A549 (cell line): Measurements from ENCODE around the gene PHOX2A. TPM values are rescaled to one million over a fixed set of nuclear protein-coding genes. Genes with fewer than 3 reads are reported as not detected.

Source experiments
- ATAC-seq, 2 experiments: fragments of 200-7000 bp in 1 of 2; fragments of >200 bp in 1 of 2; cut with Nextera tagmentation in 1 of 2; cut with Tn5 transposase in 1 of 2; 3 replicates each; pipeline versions ENCODE4 v1.8.0 to v1.9.1; 2018 to 2020; ENCODE audit warnings: mild to moderate bottlenecking in 1 of 2, moderate library complexity in 1 of 2
- CTCF ChIA-PET: fragments of 300-600 bp; sonication (Branson Sonifier 250); formaldehyde crosslinking; extraction: SDS; loops from one replicate; lab custom pipeline; 2021; ENCODE audit warnings: antibody characterized with exemption, inconsistent platforms; lab: Yijun Ruan, JAX
- POLR2A ChIA-PET: fragments of 350-600 bp; formaldehyde crosslinking; extraction: SDS; loops from one replicate; lab custom pipeline; 2021; ENCODE audit warnings: antibody characterized with exemption, inconsistent platforms; lab: Yijun Ruan, JAX
- DNase-seq, 2 experiments: peaks; one replicate each; pipeline versions ENCODE4 v3.0.0 to v3.0.0-alpha.2; 2011 to 2016; ENCODE audit warnings: low read depth in 1 of 2, low spot score in 1 of 2
- FAIRE-seq: peaks from 2 replicates; lab custom pipeline; 2011; peaks lifted over from hg19 to GRCh38; lab: Jason Lieb, UNC
- H3K27ac ChIP-seq, 2 experiments: fragments of >200 bp; sonication (Bioruptor Twin); formaldehyde crosslinking; 3 replicates each; pipeline ENCODE4 v1.5.1; 2016 to 2017
- H3K4me1 ChIP-seq: fragments of >200 bp; sonication (Bioruptor Twin); formaldehyde crosslinking; 3 replicates; pipeline ENCODE4 v1.6.1; 2016
- H3K4me2 ChIP-seq: fragments of >200 bp; sonication (Bioruptor Twin); formaldehyde crosslinking; 3 replicates; pipeline ENCODE4 v1.6.1; 2016
- H3K4me3 ChIP-seq: fragments of >200 bp; sonication (Bioruptor Twin); formaldehyde crosslinking; 3 replicates; pipeline ENCODE4 v1.5.1; 2016
- H3K9me3 ChIP-seq: fragments of >200 bp; sonication (Bioruptor Twin); formaldehyde crosslinking; 3 replicates; pipeline ENCODE4 v1.6.1; 2016
- ATOH8 ChIP-seq: fragments of 250-450 bp; sonication (Bioruptor Pico); IDR thresholded peaks from 2 replicates; pipeline ENCODE4 v1.5.0; 2020; ENCODE audit warnings: low read depth, mild to moderate bottlenecking, moderate library complexity
- BHLHE40 ChIP-seq: IDR thresholded peaks from 2 replicates; pipeline ENCODE4 v1.6.1; 2012; ENCODE audit warnings: low read depth, low read length, inconsistent platforms
- CTCF ChIP-seq: fragments of >200 bp; sonication (Bioruptor Twin); formaldehyde crosslinking; IDR thresholded peaks from 3 replicates; pipeline ENCODE4 v1.5.1; 2016
- EHF ChIP-seq: fragments of 250-450 bp; sonication (Bioruptor Pico); IDR thresholded peaks from 2 replicates; pipeline ENCODE4 v1.5.0; 2020; ENCODE audit warnings: mild to moderate bottlenecking
- EP300 ChIP-seq, 2 experiments: fragments of >200 bp; sonication (Bioruptor Twin); formaldehyde crosslinking; IDR thresholded peaks; 2 replicates in 1 of 2; 3 replicates in 1 of 2; pipeline ENCODE4 v1.6.1; 2016 to 2017
- ESRRA ChIP-seq: fragments of 150-350 bp; IDR thresholded peaks from 2 replicates; pipeline ENCODE4 v1.6.1; 2014; ENCODE audit warnings: mild to moderate bottlenecking, low read length, borderline replicate concordance
- HEYL ChIP-seq: fragments of 250-450 bp; sonication (Bioruptor Pico); IDR thresholded peaks from 2 replicates; pipeline ENCODE4 v1.8.0; 2021; ENCODE audit warnings: mild to moderate bottlenecking, moderate library complexity
- HOXB13 ChIP-seq: fragments of 250-450 bp; sonication (Bioruptor Pico); IDR thresholded peaks from 2 replicates; pipeline ENCODE4 v1.5.0; 2020; ENCODE audit warnings: low read depth, mild to moderate bottlenecking, moderate library complexity
- JUN ChIP-seq, 2 experiments: fragments of >200 bp; sonication (Bioruptor Twin); formaldehyde crosslinking; IDR thresholded peaks; 2 replicates in 1 of 2; 3 replicates in 1 of 2; pipeline ENCODE4 v1.6.1; 2016 to 2017
- JUNB ChIP-seq: fragments of >200 bp; sonication (Bioruptor Twin); formaldehyde crosslinking; IDR thresholded peaks from 2 replicates; pipeline ENCODE4 v1.6.1; 2016
- MYC ChIP-seq: IDR thresholded peaks from 2 replicates; pipeline ENCODE4 v1.6.1; 2012; ENCODE audit warnings: mild to moderate bottlenecking, inconsistent platforms, low read length, improper control_type of control experiment, borderline replicate concordance
- POLR2AphosphoS2 ChIP-seq: conservative IDR thresholded peaks from 2 replicates; pipeline ENCODE4 v1.6.1; 2012; ENCODE audit warnings: low read length, improper control_type of control experiment, inconsistent platforms
- RAD21 ChIP-seq, 2 experiments: fragments of >200 bp in 1 of 2; sonication (Bioruptor Twin) in 1 of 2; formaldehyde crosslinking in 1 of 2; IDR thresholded peaks in 1 of 2; conservative IDR thresholded peaks in 1 of 2; 2 replicates in 1 of 2; 3 replicates in 1 of 2; pipeline ENCODE4 v1.6.1; 2012 to 2018; ENCODE audit warnings: inconsistent platforms in 1 of 2
- RARB ChIP-seq: fragments of 250-450 bp; sonication (Bioruptor Pico); IDR thresholded peaks from 2 replicates; pipeline ENCODE4 v1.8.0; 2021; ENCODE audit warnings: mild to moderate bottlenecking, moderate library complexity
- RCOR1 ChIP-seq: fragments of 150-350 bp; IDR thresholded peaks from 2 replicates; pipeline ENCODE4 v1.6.1; 2014; ENCODE audit warnings: antibody characterized with exemption, low read length, low read depth
- RFX5 ChIP-seq: fragments of 450-650 bp; IDR thresholded peaks from 2 replicates; pipeline ENCODE4 v1.7.1; 2014; ENCODE audit warnings: antibody characterized with exemption, mild to moderate bottlenecking, moderate library complexity
- SMC3 ChIP-seq: fragments of >200 bp; sonication (Bioruptor Twin); formaldehyde crosslinking; IDR thresholded peaks from 3 replicates; pipeline ENCODE4 v1.6.1; 2018; ENCODE audit warnings: inconsistent platforms
- WGBS: methylation state at CpG from one replicate; pipeline ENCODE4 v1.1.6; 2017; ENCODE audit errors: missing lambda C conversion rate; 5-methylcytosine and 5-hydroxymethylcytosine counted together
- polyA plus RNA-seq, 4 experiments: library from polyadenylated mRNA; depleted of rRNA in 3 of 4; stranded (reverse); fragments of >200 nt; fragmentation: RNase III in 1 of 4; extraction: RNeasy Plus Mini Kit Qiagen cat#74134 plus additional on column Dnase treatment in 1 of 4; gene quantifications; 2 replicates in 3 of 4; 3 replicates in 1 of 4; pipeline ENCODE4 v1.2.3, GENCODE V29; 2011 to 2017
- TF ChIP-seq, protein P1 (sequence below): IDR thresholded peaks from 2 replicates; pipeline ENCODE4 v1.6.1; 2012

PHOX2A gene
- polyA plus RNA-seq, 2 of the 4 experiments (the other 2 are of a cell fraction): not detected

DNA sequence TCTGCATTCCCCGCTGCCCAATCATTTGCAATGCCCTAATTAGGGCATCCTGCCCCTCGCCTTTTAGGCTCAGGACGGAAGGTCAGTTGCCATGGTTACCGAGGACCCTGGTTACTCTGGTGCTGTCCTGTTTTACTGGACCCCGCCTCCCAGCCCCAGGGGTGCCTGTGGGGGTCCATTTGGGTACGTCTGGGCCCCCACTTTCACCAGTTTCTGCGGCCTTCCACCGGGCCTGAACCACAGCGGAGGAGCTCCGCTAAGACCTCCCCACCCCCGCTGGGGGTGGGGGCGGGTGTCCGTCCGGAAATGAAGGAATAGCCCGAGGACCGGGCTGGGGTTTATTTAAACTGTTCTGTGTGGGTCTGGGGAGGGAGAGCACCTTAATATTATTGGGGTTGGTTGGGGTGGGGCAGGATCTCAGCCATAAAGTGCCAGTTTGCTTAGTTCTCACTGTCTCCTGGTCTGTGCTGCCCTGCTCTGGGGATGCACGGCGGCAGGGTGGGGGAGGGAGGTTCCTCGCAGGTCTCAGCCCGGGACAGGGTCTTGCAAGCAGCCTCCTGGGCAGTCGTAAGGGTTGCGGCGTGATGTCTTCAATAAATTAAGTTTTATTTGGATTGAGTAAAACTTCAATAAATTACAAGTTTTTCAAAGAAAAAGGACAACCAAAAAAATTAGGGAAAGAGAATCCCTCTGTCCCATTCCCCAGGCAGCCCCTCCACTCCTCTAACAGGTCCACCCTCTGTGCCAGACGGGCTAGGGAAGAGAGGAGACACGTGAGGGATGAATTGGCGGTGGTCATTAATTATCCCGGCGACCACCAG is 5.3 kb downstream of the PHOX2A start:
- H3K4me2 ChIP-seq: no peak overlapping the region
- 0 out of 3 replicates have a peak, but pooled peaks cover 3% of the 10 kb centered on the region for H3K9me3 ChIP-seq
- POLR2A ChIA-PET: interaction anchor here (0.9 kb wide), 1 partner anchor 15 kb away, joined by 4 read pairs; no protein-coding TSS in a partner anchor
- FAIRE-seq: no peak
- peaks cover 12% of the 10 kb centered on the region for H3K4me1 ChIP-seq
- no peak for DNase-seq
- no peak overlapping the region for H3K4me3 ChIP-seq
- CTCF ChIA-PET: interaction anchor here (0.6 to 5.9 kb wide), 25 partner anchors 10 to 260 kb away, joined by 3 to 83 read pairs (median 4); partner anchors contain the start of genes FOLR2, INPPL1 and TOMT
- TF ChIP-seq ATOH8 (CRISPR knock-in tag): no peak
- TF ChIP-seq, protein P1, sequence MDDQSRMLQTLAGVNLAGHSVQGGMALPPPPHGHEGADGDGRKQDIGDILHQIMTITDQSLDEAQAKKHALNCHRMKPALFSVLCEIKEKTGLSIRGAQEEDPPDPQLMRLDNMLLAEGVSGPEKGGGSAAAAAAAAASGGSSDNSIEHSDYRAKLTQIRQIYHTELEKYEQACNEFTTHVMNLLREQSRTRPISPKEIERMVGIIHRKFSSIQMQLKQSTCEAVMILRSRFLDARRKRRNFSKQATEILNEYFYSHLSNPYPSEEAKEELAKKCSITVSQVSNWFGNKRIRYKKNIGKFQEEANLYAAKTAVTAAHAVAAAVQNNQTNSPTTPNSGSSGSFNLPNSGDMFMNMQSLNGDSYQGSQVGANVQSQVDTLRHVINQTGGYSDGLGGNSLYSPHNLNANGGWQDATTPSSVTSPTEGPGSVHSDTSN: no peak
- 79% methylated on average over 23 of the region's 28 CpGs for WGBS
- no peak for ATAC-seq
- no peak overlapping the region for H3K27ac ChIP-seq

DNA sequence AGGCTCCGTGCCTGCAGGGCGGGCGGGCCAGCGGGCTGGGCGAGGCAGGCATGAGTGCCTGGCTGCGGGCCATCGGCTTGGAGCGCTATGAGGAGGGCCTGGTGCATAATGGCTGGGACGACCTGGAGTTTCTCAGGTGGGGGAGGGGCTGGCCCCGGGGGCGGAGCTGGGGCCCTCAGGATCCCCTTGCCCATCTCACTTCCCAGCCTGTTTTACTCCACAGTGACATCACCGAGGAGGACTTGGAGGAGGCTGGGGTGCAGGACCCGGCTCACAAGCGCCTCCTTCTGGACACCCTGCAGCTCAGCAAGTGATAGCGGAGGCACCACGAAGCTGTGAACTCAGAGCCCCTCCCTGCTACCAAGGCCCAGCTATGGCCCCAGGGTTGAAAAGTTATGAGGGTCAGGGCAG is 5.9 kb downstream of the PHOX2A start:
- ATAC-seq (peak; percentile 70 to 86), FAIRE-seq (no peak), DNase-seq (peak; percentile 82 to 92)
- Histone ChIP-seq H3K4me3 (no peak overlapping the region), H3K4me2 (no peak overlapping the region), H3K4me1 (peaks cover 12% of the 10 kb centered on the region), H3K27ac (no peak overlapping the region), H3K9me3 (0 out of 3 replicates have a peak, but pooled peaks cover 1% of the 10 kb centered on the region)
- TF ChIP-seq HEYL (CRISPR knock-in tag) (no peak), CTCF (peak; percentile 71), JUN (IDR thresholded peaks at IDR 0.05) (0 out of 5 replicates have a peak, but pooled peaks of 1 of the 2 experiments have one; percentile 22), RAD21 (conservative IDR thresholded peaks at IDR 0.05 in 1 of 2, IDR thresholded peaks at IDR 0.05 in 1 of 2) (peak; percentile 63 to 65), EP300 (IDR thresholded peaks at IDR 0.05) (no peak), POLR2AphosphoS2 (no peak), SMC3 (peak; percentile 70)
- TF ChIP-seq, protein P1: 0 out of 2 replicates have a peak, but pooled peaks have one; percentile 38
- POLR2A ChIA-PET: interaction anchor here (0.9 kb wide), 1 partner anchor 15 kb away, joined by 4 read pairs; no protein-coding TSS in a partner anchor
- CTCF ChIA-PET: interaction anchor here (0.6 to 5.9 kb wide), 28 partner anchors 10 to 260 kb away, joined by 3 to 83 read pairs (median 4); partner anchors contain the start of genes ANAPC15, FOLR2, INPPL1 and TOMT
- WGBS: 19% methylated on average over 5 of the region's 16 CpGs

- CTCF ChIA-PET: interaction anchor here (0.6 to 5.9 kb wide), 33 partner anchors 8 to 259 kb away, joined by 3 to 83 read pairs (median 4); partner anchors contain the start of genes ANAPC15, FOLR2, INPPL1 and TOMT
- peak in 1 of 2 experiments; percentile 24; a peak in 3 of 6 replicates for ATAC-seq
- no peak for TF ChIP-seq JUNB
- TF ChIP-seq ESRRA: no peak
- no peak for TF ChIP-seq EHF (CRISPR knock-in tag)
- no peak for TF ChIP-seq SMC3
- TF ChIP-seq BHLHE40: no peak
- no peak for TF ChIP-seq HOXB13 (CRISPR knock-in tag)
- TF ChIP-seq RARB (CRISPR knock-in tag): no peak
- TF ChIP-seq RFX5: no peak
- TF ChIP-seq RCOR1: no peak
- no peak for TF ChIP-seq MYC
Measured at GRCh38 chr11:72237112-72237931, 6.7 kb downstream of the PHOX2A start.

More at GRCh38 chr11:72237112-72237931, 6.7 kb downstream of the PHOX2A start:
- Histone ChIP-seq H3K4me3 (no peak overlapping the region), H3K27ac (no peak overlapping the region), H3K4me2 (no peak overlapping the region), H3K4me1 (peaks cover 12% of the 10 kb centered on the region), H3K9me3 (no peaks in the 10 kb centered on the region)
- FAIRE-seq: no peak
- no peak for DNase-seq
- WGBS: 88% methylated on average over 13 of the region's 22 CpGs
- POLR2A ChIA-PET: interaction anchor here (1.0 kb wide), 1 partner anchor 14 kb away, joined by 3 read pairs; no protein-coding TSS in a partner anchor
